GM18505 (cell line): ENCODE results near the gene PEX10.

ENCODE experiments used
- ATAC-seq: cut with Tn5 transposase; IDR thresholded peaks from one replicate; pipeline ENCODE4 v1.9.1; 2021; ENCODE audit not compliant: unreplicated experiment
- POLR2A ChIP-seq: IDR thresholded peaks from 4 replicates; pipeline ENCODE4 v1.6.1; 2011; ENCODE audit warnings: borderline replicate concordance; ENCODE audit not compliant: insufficient read depth, insufficient read length; ENCODE audit errors: extremely low read depth

The PEX10 gene

GRCh38 chr1:2419416-2419815, 7.1 kb upstream of the PEX10 start:
- TF ChIP-seq POLR2A = no peak
- no peak for ATAC-seq

GRCh38 chr1:2418791-2419320, 6.5 kb upstream of the PEX10 start:
- no peak for TF ChIP-seq POLR2A

GRCh38 chr1:2417833-2418225, 5.5 kb upstream of the PEX10 start:
- TF ChIP-seq POLR2A = no peak
- ATAC-seq = no peak

More at GRCh38 chr1:2418791-2419320, 6.5 kb upstream of the PEX10 start:
- ATAC-seq = no peak

- no peak for TF ChIP-seq POLR2A
- no peak for ATAC-seq
Observed at GRCh38 chr1:2417083-2417832, 4.9 kb upstream of the PEX10 start.

- no peak for ATAC-seq
- no peak for TF ChIP-seq POLR2A
Observed at GRCh38 chr1:2416403-2416802, 4.0 kb upstream of the PEX10 start.

GRCh38 chr1:2415801-2416208, 3.4 kb upstream of the PEX10 start:
- TF ChIP-seq POLR2A = peak; percentile 50

GRCh38 chr1:2415337-2415736, 3.0 kb upstream of the PEX10 start:
- no peak for ATAC-seq
- no peak for TF ChIP-seq POLR2A

More at GRCh38 chr1:2415801-2416208, 3.4 kb upstream of the PEX10 start:
- ATAC-seq = no peak

- TF ChIP-seq POLR2A = no peak
- ATAC-seq = no peak
Observed at GRCh38 chr1:2414297-2414958, 2.1 kb upstream of the PEX10 start.

- no peak for ATAC-seq
- peak; percentile 26 for TF ChIP-seq POLR2A
Observed at GRCh38 chr1:2413495-2414296, 1.3 kb upstream of the PEX10 start.

- TF ChIP-seq POLR2A = peak; percentile 50
- peak; percentile 11 for ATAC-seq
Observed at GRCh38 chr1:2412773-2413494, 570 bp upstream of the PEX10 start.

GRCh38 chr1:2411801-2412394, 466 bp downstream of the PEX10 start:
- peak; percentile 26 for ATAC-seq
- TF ChIP-seq POLR2A = no peak

GRCh38 chr1:2409745-2410144, 2.6 kb downstream of the PEX10 start:
- ATAC-seq = no peak
- no peak for TF ChIP-seq POLR2A
